GM10266 (cell line): ENCODE measurements around the gene CC2D2B.

Experiments used
- DNase-seq: peaks from one replicate; pipeline ENCODE4 v3.0.0; 2012; ENCODE audit errors: extremely low spot score
- TF ChIP-seq, protein P1 (sequence below): IDR thresholded peaks from 2 replicates; pipeline ENCODE4 v1.5.1; 2012; ENCODE audit warnings: mild to moderate bottlenecking, low read depth; ENCODE audit not compliant: control insufficient read depth, insufficient read depth; ENCODE audit errors: missing control alignments

CC2D2B gene

DNA sequence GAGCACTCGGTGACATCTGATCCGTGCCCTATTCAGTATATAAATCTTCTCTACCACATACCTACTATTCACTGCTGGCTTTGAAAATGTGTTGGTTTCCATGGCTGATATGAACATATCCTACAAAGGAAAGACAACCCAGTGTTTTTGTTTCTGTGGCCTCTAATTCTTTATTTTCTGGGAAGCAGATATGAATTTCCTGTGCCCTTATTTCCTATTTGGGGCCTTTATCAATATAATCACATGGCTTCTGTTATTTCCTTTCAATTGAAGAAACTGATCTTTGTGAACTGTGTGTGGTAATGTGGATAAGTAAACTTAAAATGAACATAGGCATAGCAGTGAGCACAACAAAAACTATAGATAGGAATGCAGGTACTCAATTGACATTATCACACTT lies 146.2 kb downstream of the CC2D2B start:
- TF ChIP-seq, protein P1, sequence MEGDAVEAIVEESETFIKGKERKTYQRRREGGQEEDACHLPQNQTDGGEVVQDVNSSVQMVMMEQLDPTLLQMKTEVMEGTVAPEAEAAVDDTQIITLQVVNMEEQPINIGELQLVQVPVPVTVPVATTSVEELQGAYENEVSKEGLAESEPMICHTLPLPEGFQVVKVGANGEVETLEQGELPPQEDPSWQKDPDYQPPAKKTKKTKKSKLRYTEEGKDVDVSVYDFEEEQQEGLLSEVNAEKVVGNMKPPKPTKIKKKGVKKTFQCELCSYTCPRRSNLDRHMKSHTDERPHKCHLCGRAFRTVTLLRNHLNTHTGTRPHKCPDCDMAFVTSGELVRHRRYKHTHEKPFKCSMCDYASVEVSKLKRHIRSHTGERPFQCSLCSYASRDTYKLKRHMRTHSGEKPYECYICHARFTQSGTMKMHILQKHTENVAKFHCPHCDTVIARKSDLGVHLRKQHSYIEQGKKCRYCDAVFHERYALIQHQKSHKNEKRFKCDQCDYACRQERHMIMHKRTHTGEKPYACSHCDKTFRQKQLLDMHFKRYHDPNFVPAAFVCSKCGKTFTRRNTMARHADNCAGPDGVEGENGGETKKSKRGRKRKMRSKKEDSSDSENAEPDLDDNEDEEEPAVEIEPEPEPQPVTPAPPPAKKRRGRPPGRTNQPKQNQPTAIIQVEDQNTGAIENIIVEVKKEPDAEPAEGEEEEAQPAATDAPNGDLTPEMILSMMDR: no peak
- no peak for DNase-seq

- TF ChIP-seq, protein P1: no peak
- DNase-seq: no peak
Measured at GRCh38 chr10:96056787-96057186, 149.0 kb downstream of the CC2D2B start.

GRCh38 chr10:96061232-96061631 lies 153.5 kb downstream of the CC2D2B start:
- TF ChIP-seq, protein P1: no peak
- DNase-seq: no peak

- DNase-seq: no peak
- TF ChIP-seq, protein P1: no peak
Measured at GRCh38 chr10:96072674-96073073, 164.9 kb downstream of the CC2D2B start.

GRCh38 chr10:96073722-96074121 lies 165.9 kb downstream of the CC2D2B start:
- DNase-seq: no peak
- TF ChIP-seq, protein P1: no peak

GRCh38 chr10:96074776-96075175 lies 167.0 kb downstream of the CC2D2B start:
- no peak for DNase-seq
- TF ChIP-seq, protein P1: no peak

GRCh38 chr10:96075977-96076376 lies 168.2 kb downstream of the CC2D2B start:
- no peak for DNase-seq
- TF ChIP-seq, protein P1: no peak

DNA sequence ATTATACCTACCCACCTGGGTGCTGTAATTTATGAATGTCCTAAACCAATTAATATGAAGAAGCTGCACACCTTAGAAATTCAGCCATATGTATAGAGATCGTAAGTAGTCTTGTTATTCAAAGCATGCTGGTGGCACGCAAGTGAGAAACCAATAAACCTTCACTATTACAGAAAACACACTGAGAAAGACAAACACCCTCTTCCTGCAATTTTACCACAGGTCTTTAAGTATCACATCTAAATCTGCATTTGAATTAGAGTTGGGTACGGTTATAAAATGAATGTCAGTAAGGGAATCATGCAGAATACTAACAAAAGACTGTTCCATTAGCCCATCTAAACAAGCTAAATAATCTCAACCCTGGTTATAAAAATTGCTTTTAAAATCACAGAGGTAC lies 169.4 kb downstream of the CC2D2B start:
- TF ChIP-seq, protein P1: no peak
- DNase-seq: no peak
